ACHN (cell line): ENCODE measurements around the gene TEKT5.
"Not testable (repeated sequence)": the region's sequence is repeated elsewhere in the genome, so short reads cannot be mapped to it uniquely, and the experiment has no call there.

Experiments used
- DNase-seq: peaks from one replicate; pipeline ENCODE4 v3.0.0-alpha.2; 2015
- in situ Hi-C: cut with HindIII; loops from 2 replicates; pipeline ENCODE4 v1.10.0; 2017; ENCODE audit warnings: low sequenced_read_pairs, low pct_ligation_motif_present, low pct_unique_long_range_greater_than_20kb

Gene TEKT5

GRCh38 chr16:10665166-10665565 lies 29.6 kb downstream of the TEKT5 start:
- DNase-seq: no peak
- in situ Hi-C loops: no loop called here

- in situ Hi-C loops: no loop called here
- DNase-seq: no peak
These were observed 30.0 kb downstream of the TEKT5 start for GRCh38 chr16:10664720-10665126.

GRCh38 chr16:10663744-10664143 lies 31.0 kb downstream of the TEKT5 start:
- in situ Hi-C loops: no loop called here
- no peak for DNase-seq

GRCh38 chr16:10663146-10663545 lies 31.6 kb downstream of the TEKT5 start:
- DNase-seq: no peak
- in situ Hi-C loops: no loop called here

GRCh38 chr16:10662212-10662611 lies 32.5 kb downstream of the TEKT5 start:
- DNase-seq: no peak
- in situ Hi-C loops: no loop called here

GRCh38 chr16:10661737-10662136 lies 33.0 kb downstream of the TEKT5 start:
- no peak for DNase-seq
- in situ Hi-C loops: no loop called here

GRCh38 chr16:10660950-10661635 lies 33.6 kb downstream of the TEKT5 start:
- in situ Hi-C loops: no loop called here

GRCh38 chr16:10658943-10659342 lies 35.8 kb downstream of the TEKT5 start:
- no peak for DNase-seq
- in situ Hi-C loops: no loop called here

More at GRCh38 chr16:10660950-10661635, 33.6 kb downstream of the TEKT5 start:
- no peak for DNase-seq

- no peak for DNase-seq
- in situ Hi-C loops: no loop called here
These were observed 36.8 kb downstream of the TEKT5 start for GRCh38 chr16:10657925-10658324.

- in situ Hi-C loops: no loop called here
- DNase-seq: no peak
These were observed 38.1 kb downstream of the TEKT5 start for GRCh38 chr16:10656618-10657017.

GRCh38 chr16:10655415-10655977 lies 39.2 kb downstream of the TEKT5 start:
- DNase-seq: no peak

GRCh38 chr16:10654592-10655414 lies 39.9 kb downstream of the TEKT5 start:
- no peak for DNase-seq
- in situ Hi-C loops: no loop called here

More at GRCh38 chr16:10655415-10655977, 39.2 kb downstream of the TEKT5 start:
- in situ Hi-C loops: no loop called here

- DNase-seq: peak; percentile 91
These were observed 41.8 kb downstream of the TEKT5 start for GRCh38 chr16:10652730-10653590.

GRCh38 chr16:10649098-10649497 lies 45.6 kb downstream of the TEKT5 start:
- DNase-seq, in situ Hi-C loops: not testable (repeated sequence)

More at GRCh38 chr16:10652730-10653590, 41.8 kb downstream of the TEKT5 start:
- in situ Hi-C loops: no loop called here

GRCh38 chr16:10647721-10648296 lies 46.9 kb downstream of the TEKT5 start:
- in situ Hi-C loops: no loop called here
- DNase-seq: no peak

GRCh38 chr16:10647264-10647720 lies 47.4 kb downstream of the TEKT5 start:
- no peak for DNase-seq
- in situ Hi-C loops: no loop called here

GRCh38 chr16:10646581-10647263 lies 48.0 kb downstream of the TEKT5 start:
- in situ Hi-C loops: no loop called here

GRCh38 chr16:10646228-10646580 lies 48.5 kb downstream of the TEKT5 start:
- no peak for DNase-seq
- in situ Hi-C loops: no loop called here

More at GRCh38 chr16:10646581-10647263, 48.0 kb downstream of the TEKT5 start:
- peak; percentile 62 for DNase-seq
